GM12872 (cell line): ENCODE results near the gene TCEAL8.

Experiments
- TF ChIP-seq, protein P1 (sequence below): IDR thresholded peaks from 3 replicates; pipeline ENCODE4 v1.5.1; 2011; ENCODE audit warnings: low read depth, mild to moderate bottlenecking, low read length, moderate library complexity; ENCODE audit not compliant: insufficient read depth

Gene TCEAL8

DNA sequence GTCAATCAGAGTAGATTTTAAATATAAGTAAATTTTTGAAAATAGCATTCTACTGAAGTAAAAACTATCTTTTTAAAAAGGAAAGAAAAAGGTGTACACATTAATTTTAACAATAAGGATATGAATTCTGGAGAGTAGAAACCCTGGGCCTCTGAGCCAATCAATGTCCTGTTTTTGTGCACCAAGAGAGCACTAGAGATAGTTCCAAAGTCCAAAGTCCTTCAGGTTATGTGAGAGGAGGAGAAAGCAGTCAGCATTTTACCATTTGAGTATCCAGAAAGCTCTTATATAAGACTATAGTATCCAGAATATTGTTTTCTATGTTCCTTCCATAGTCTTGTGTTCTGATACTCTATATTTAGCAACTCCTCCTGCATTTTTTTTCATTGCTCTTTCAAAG is 3.3 kb upstream of the TCEAL8 start:
- TF ChIP-seq, protein P1, sequence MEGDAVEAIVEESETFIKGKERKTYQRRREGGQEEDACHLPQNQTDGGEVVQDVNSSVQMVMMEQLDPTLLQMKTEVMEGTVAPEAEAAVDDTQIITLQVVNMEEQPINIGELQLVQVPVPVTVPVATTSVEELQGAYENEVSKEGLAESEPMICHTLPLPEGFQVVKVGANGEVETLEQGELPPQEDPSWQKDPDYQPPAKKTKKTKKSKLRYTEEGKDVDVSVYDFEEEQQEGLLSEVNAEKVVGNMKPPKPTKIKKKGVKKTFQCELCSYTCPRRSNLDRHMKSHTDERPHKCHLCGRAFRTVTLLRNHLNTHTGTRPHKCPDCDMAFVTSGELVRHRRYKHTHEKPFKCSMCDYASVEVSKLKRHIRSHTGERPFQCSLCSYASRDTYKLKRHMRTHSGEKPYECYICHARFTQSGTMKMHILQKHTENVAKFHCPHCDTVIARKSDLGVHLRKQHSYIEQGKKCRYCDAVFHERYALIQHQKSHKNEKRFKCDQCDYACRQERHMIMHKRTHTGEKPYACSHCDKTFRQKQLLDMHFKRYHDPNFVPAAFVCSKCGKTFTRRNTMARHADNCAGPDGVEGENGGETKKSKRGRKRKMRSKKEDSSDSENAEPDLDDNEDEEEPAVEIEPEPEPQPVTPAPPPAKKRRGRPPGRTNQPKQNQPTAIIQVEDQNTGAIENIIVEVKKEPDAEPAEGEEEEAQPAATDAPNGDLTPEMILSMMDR, result no peak

DNA sequence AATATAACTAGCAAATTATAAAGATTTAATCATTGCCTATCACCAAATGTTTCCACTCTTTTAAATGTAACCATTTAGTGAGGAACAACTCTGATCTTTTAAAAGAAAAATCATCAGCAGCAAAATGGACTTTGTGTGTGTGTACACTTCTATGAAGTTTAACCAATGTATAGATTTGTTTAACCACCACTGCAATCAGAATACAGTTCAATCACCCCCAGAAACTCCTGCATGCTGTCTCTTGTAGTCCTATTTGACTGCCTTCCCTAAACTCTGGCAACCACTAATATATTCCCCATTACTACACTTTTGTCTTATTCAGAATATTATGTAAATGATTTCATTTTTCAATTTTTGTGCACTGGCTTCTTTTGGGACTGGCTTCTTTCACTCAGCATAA is 1.7 kb upstream of the TCEAL8 start:
- TF ChIP-seq, protein P1, result no peak

DNA sequence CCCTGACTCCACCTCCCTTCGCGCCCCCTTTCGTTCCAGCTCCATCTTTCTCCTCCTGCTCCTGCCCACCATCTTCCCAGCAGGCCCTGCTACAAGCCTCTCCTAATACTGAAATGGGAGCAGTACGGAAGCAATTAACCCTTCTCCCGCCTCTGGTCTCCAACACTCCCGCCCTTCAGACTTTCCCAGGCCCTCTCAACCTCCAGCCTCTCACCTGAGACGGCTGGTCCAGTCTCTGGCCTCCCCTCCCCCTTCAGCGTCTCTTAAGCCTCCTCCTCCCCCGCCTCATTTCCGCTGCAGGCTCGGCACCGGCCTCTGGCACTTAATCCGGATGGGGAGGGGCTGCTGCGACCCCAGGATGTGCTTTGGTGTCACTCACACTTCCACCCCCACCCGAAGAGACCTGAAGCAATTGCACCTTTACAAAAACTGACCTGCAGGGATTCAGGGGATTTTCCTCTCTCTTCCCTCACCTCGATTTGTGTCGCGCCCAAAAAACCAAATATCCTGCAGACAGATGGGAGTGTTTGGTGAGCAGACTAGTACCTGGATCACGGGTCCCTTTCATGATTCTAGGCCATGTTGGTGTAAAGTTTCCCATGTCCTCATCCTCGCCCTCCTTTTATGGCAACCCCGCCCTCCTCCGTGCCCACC is 657 bp downstream of the TCEAL8 start:
- TF ChIP-seq, protein P1, result no peak

DNA sequence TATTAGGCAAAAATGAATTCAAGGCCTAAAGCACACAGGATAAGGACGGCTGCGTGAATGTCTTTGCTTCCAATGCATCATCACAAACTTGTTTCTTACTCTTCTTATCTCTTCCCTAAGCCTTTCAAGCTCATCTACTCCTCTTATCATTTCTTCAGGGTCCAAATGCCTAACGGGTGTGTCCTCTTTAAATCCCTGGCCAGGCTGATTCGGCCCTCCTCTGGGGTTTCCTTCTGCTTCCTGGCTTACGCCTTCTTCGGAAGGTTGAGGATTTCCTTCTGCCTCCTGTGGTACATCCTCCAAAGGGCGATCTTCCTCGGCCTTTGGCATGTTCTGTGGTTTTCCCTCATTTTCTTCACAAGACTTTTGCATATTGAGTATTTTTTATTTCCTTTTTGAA is 1.3 kb downstream of the TCEAL8 start:
- TF ChIP-seq, protein P1, result no peak

DNA sequence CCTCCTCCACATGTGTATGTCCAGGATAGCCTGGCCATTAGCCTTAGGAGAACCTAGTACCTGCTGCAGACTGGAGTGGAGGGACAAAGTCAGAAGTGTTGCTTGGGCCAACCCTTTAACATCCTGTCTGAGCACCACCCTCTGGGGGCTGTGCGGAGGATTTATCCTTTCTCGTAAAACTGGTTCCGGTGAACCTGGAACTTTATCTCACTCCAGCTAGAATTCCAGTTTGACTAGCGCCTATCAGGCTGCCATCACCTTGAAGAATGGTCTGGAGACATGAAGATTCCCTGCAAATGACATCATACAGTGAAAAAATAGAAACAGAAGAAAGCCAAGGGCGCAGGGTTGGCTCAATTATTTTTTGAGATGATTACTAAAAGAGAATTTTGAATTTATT is 4.0 kb downstream of the TCEAL8 start:
- TF ChIP-seq, protein P1, result no peak

DNA sequence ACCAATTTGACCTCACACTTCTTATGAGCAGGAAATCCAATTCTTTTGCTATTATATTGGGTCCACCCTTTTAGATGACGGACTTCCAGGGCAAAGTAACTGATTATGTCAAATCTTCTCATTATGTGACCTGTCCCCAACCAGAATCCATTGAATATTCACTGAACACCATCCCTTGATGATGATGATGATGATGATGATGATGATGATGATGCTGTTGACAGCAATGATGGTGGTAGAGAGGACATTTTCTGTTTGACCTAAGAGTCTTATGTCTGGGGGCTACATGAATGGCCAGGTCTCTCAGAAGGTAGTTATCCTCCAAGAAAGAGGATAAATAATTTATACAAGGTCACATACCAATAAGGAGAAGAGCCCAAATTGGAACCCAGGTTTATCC is 5.2 kb downstream of the TCEAL8 start:
- TF ChIP-seq, protein P1, result no peak

DNA sequence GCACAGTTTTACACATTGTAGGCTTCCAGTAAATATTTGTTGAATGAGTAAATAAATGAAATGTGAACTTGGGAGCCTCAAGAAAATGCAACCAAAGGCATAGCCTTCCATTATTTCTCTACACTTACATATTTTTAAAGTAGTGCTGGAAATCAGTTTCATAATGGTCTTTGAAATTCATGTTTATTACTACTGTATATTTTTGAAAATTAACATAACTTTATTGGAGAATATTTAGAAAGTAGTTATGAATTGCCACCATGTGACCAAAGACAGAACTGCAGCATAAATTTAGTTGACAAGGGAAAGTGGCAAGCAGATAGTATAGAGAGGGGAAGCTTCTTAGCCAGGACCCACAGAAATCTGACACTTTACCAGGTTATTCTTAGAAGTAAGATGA is 6.4 kb downstream of the TCEAL8 start:
- TF ChIP-seq, protein P1, result no peak
